Measurements from ENCODE around the gene ATE1. TPM values are rescaled to one million over a fixed set of nuclear protein-coding genes. Genes with fewer than 3 reads are reported as not detected.

The ATE1 gene
- total RNA-seq (10 to 100 TPM in 3 of 6 donors, 1 to 10 TPM in 3; 7.4 to 15.4 (median 10.4) TPM), polyA plus RNA-seq (1 to 10 TPM; 2.8 to 5.4 TPM)

GRCh38 chr10:121927841-121928527 lies at the start of gene ATE1:
Gene ATE1 (minus strand): TSS chr10:121928031. CDS start chr10:121927949, 82 bp downstream.
- 0 to 1% methylated on average over 62 to 87 of the region's 87 CpGs for WGBS, 2 donors
- Histone ChIP-seq H3K4me3 (peak within 1 kb of the TSS; percentile 88 to 100 (median 98)), H3K4me1 (peaks cover 3 to 13% (median 10%) of the 10 kb centered on the region in 3 donors), H3K36me3 (no peaks in the 10 kb centered on the region), H3K27ac (peak within 1 kb of the TSS; percentile 95 to 99 (median 98)), H3K27me3 (no peaks in the 10 kb centered on the region), H3K9me3 (no peaks in the 10 kb centered on the region)
- peak; percentile 93 to 97 (median 96) for ATAC-seq
- no peak for FAIRE-seq
- DNase-seq, result peak; percentile 88 to 95 (median 92)
- TF ChIP-seq, protein P1, sequence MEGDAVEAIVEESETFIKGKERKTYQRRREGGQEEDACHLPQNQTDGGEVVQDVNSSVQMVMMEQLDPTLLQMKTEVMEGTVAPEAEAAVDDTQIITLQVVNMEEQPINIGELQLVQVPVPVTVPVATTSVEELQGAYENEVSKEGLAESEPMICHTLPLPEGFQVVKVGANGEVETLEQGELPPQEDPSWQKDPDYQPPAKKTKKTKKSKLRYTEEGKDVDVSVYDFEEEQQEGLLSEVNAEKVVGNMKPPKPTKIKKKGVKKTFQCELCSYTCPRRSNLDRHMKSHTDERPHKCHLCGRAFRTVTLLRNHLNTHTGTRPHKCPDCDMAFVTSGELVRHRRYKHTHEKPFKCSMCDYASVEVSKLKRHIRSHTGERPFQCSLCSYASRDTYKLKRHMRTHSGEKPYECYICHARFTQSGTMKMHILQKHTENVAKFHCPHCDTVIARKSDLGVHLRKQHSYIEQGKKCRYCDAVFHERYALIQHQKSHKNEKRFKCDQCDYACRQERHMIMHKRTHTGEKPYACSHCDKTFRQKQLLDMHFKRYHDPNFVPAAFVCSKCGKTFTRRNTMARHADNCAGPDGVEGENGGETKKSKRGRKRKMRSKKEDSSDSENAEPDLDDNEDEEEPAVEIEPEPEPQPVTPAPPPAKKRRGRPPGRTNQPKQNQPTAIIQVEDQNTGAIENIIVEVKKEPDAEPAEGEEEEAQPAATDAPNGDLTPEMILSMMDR (IDR thresholded peaks at IDR 0.05), result no peak
- intact Hi-C loops (cut with DNase I), result loop anchor here in 1 of 3 donors (10.0 kb wide), 1 partner anchor 127 kb away; no protein-coding TSS in a partner anchor

GRCh38 chr10:121976607-121977006 lies 48.8 kb upstream of the ATE1 start:
- 88 to 95% methylated on average over 6 of the region's 6 CpGs for whole genome bisulfite sequencing, 2 donors
- Histone ChIP-seq H3K9me3 (no peaks in the 10 kb centered on the region), H3K27ac (no peak overlapping the region), H3K4me3 (no peak overlapping the region), H3K27me3 (no peaks in the 10 kb centered on the region), H3K4me1 (peaks cover 4 to 15% (median 8%) of the 10 kb centered on the region in 3 donors), H3K36me3 (no peaks in the 10 kb centered on the region)
- FAIRE-seq (no peak), ATAC-seq (no peak), DNase-seq (no peak)
- intact Hi-C loops (cut with DNase I), result no loop called here
- TF ChIP-seq, protein P1 (IDR thresholded peaks at IDR 0.05), result no peak

DNA sequence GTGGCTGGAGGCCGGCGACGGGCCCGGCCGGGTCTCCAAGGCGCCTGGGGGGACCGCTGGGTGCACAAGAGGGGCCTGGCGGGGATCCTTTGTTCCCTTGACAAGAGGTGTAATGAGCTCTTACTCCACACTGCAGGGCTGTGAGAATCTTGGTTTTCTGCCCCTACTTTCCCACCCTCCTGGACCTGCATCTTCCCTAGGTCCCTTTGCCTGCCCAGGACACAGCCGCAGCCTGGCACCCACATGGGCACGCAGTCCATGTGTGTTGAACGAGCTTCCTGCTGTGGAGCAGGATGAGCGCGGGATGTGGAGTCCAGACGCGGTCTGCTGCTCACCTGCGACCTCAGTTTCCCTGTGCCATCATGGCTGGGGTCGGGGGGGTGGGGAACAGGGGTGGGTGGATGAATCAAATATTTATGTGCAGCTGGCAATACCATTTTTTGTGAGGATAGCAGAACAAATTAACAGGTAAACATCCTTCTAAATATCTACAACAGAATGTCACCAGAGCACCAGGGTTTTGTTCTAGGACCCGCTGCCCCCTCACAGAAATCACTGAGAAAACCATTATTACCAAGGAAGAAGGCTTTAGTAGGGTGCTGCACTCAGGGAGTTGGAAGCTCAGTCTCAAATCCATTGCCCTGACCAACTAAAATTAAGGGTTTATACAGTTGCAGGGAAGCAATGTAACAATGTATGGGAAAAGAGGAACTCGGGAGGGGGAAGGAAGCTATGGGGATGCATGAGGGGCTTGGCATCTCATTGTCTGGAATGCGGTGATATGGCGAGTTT lies 47.7 kb upstream of the ATE1 start:
- ATAC-seq, result peak; percentile 16 to 40 (median 34)
- Histone ChIP-seq H3K4me3 (peak overlapping the region; percentile 69 to 92 (median 84)), H3K27ac (peak overlapping the region; percentile 83 to 98 (median 94)), H3K36me3 (peaks cover 0 to 4% (median 3%) of the 10 kb centered on the region in 3 donors), H3K4me1 (peaks cover 4 to 15% (median 8%) of the 10 kb centered on the region in 3 donors), H3K27me3 (no peaks in the 10 kb centered on the region), H3K9me3 (no peaks in the 10 kb centered on the region)
- intact Hi-C loops (cut with DNase I), result no loop called here
- TF ChIP-seq, protein P1 (IDR thresholded peaks at IDR 0.05), result peak; percentile 20 to 60 (median 50)
- no peak for FAIRE-seq
- DNase-seq, result no peak
- WGBS, 2 donors, result 34 to 35% methylated on average over 21 of the region's 21 CpGs

- no peak for FAIRE-seq
Measured at GRCh38 chr10:121974535-121975294, 46.9 kb upstream of the ATE1 start, which contains the start of gene NSMCE4A. Gene NSMCE4A (minus strand): TSS chr10:121975217. CDS start chr10:121975165, 52 bp downstream.

More at GRCh38 chr10:121974535-121975294, 46.9 kb upstream of the ATE1 start, which contains the start of gene NSMCE4A:
- TF ChIP-seq, protein P1 (IDR thresholded peaks at IDR 0.05), result peak in 1 of 4 donors; percentile 65
- Histone ChIP-seq H3K9me3 (no peaks in the 10 kb centered on the region), H3K27me3 (no peaks in the 10 kb centered on the region), H3K36me3 (peaks cover 0 to 7% (median 5%) of the 10 kb centered on the region in 3 donors), H3K4me3 (peak within 1 kb of the TSS; percentile 69 to 92 (median 84)), H3K4me1 (peaks cover 4 to 15% (median 8%) of the 10 kb centered on the region in 3 donors), H3K27ac (peak within 1 kb of the TSS; percentile 83 to 98 (median 94))
- intact Hi-C loops (cut with DNase I), result no loop called here
- peak; percentile 89 to 94 (median 90) for ATAC-seq
- peak; percentile 73 to 91 (median 82) for DNase-seq
- WGBS, 2 donors, result 0% methylated on average over 70 to 101 of the region's 101 CpGs
